HEK293T (cell line): ENCODE data around the gene NBEA.

Experiments used
- CTBP1 ChIP-seq: fragments of 450-650 bp; IDR thresholded peaks from 2 replicates; pipeline ENCODE4 v1.6.1; 2016; ENCODE audit warnings: borderline replicate concordance
- ELF4 ChIP-seq: fragments of 450-650 bp; IDR thresholded peaks from 2 replicates; pipeline ENCODE4 v1.6.1; 2017; ENCODE audit warnings: antibody characterized with exemption
- FOXM1 ChIP-seq: fragments of 450-650 bp; IDR thresholded peaks from 2 replicates; pipeline ENCODE4 v1.6.1; 2017; ENCODE audit warnings: mild to moderate bottlenecking, borderline replicate concordance
- HDGF ChIP-seq: fragments of 450-650 bp; IDR thresholded peaks from 2 replicates; pipeline ENCODE4 v1.6.1; 2017; ENCODE audit warnings: antibody characterized with exemption, borderline replicate concordance
- NFRKB ChIP-seq: fragments of 450-650 bp; IDR thresholded peaks from 2 replicates; pipeline ENCODE4 v1.6.1; 2016; ENCODE audit warnings: mild to moderate bottlenecking, moderate library complexity
- SP1 ChIP-seq: fragments of 450-650 bp; IDR thresholded peaks from 2 replicates; pipeline ENCODE4 v1.6.1; 2017
- SUZ12 ChIP-seq: fragments of 450-650 bp; IDR thresholded peaks from 2 replicates; pipeline ENCODE4 v1.6.1; 2016; ENCODE audit warnings: mild to moderate bottlenecking
- ZNF384 ChIP-seq: fragments of 450-650 bp; IDR thresholded peaks from 2 replicates; pipeline ENCODE4 v1.6.1; 2016

DNA sequence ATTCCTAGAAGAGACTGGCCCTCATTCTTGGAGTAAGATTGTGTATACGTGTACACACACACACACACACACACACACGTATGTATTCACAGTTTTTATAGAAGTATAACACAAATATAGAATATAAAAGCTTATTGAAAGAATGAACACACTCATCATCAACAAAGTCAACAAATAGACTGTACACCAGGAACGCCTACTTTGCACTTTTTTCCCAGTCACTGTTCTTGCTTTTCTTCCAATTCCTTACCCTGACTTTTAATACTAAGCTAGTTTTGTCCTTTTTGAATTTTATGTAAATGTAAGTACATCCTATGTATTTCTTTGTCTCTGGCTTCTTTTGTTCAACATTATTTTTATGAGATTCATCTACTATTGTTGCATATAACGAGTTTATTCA lies 269.9 kb downstream of the NBEA start:
- no peak for TF ChIP-seq SP1
- no peak for TF ChIP-seq ZNF384
- TF ChIP-seq SUZ12 = no peak
- no peak for TF ChIP-seq CTBP1
- TF ChIP-seq FOXM1 = no peak
- no peak for TF ChIP-seq NFRKB
- TF ChIP-seq HDGF = no peak
- TF ChIP-seq ELF4 = no peak
